Left cardiac atrium (tissue), 4 donors: Measurements from ENCODE around the gene RASGRP3. TPM values are rescaled to one million over a fixed set of nuclear protein-coding genes. Genes with fewer than 3 reads are reported as not detected.
"Not testable (repeated sequence)": the region's sequence is repeated elsewhere in the genome, so short reads cannot be mapped to it uniquely, and the experiment has no call there.

Experiments used
- ATAC-seq, 2 donors: fragments of 200-7000 bp; cut with Tn5 transposase; one replicate each; pipeline ENCODE4 v1.9.1; 2020; ENCODE audit warnings: mild to moderate bottlenecking in 2 of 2, moderate library complexity in 2 of 2
- DNase-seq: peaks from one replicate; pipeline ENCODE4 v3.0.0-alpha.2; 2020
- intact Hi-C, 2 donors: fragments of 100-400 bp; cut with DNase I; formaldehyde crosslinking; loops; one replicate each; pipeline versions ENCODE4 v1.14.1 to v1.15.1; 2022 to 2023
- long read RNA-seq: library from polyadenylated mRNA; unstranded; transcript quantifications from one replicate; pipeline ENCODE4 v2.0.0, GENCODE V29; 2021
- total RNA-seq, 2 donors: library from RNA; stranded (reverse); fragmentation: NEBNext Ultra II Directional; extraction: Animal tissue kit (Norgen Biotek cat#: 25700); gene quantifications; one replicate each; pipeline ENCODE4 v1.2.1, GENCODE V29; 2021
- donor health status: DM: no; HTN: yes; CAD: no.
- donor health status: DM: no; HTN: yes; CAD: no; lungs with severe emphysema.
- donor health status: DM: yes; HTN: yes; CAD: no.
- donor health status: Dilated cardiomyopathy.

Gene RASGRP3, protein sequence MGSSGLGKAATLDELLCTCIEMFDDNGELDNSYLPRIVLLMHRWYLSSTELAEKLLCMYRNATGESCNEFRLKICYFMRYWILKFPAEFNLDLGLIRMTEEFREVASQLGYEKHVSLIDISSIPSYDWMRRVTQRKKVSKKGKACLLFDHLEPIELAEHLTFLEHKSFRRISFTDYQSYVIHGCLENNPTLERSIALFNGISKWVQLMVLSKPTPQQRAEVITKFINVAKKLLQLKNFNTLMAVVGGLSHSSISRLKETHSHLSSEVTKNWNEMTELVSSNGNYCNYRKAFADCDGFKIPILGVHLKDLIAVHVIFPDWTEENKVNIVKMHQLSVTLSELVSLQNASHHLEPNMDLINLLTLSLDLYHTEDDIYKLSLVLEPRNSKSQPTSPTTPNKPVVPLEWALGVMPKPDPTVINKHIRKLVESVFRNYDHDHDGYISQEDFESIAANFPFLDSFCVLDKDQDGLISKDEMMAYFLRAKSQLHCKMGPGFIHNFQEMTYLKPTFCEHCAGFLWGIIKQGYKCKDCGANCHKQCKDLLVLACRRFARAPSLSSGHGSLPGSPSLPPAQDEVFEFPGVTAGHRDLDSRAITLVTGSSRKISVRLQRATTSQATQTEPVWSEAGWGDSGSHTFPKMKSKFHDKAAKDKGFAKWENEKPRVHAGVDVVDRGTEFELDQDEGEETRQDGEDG
- total RNA-seq: 10 to 100 TPM; 39.9 to 53.7 TPM
- long read RNA-seq, full-length matches to known transcripts: 6 of 55 reads
- long read RNA-seq, partial matches to known transcripts: 12 of 55 reads
- long read RNA-seq, other reads (novel, unspliced or antisense): 37 of 55 reads

DNA sequence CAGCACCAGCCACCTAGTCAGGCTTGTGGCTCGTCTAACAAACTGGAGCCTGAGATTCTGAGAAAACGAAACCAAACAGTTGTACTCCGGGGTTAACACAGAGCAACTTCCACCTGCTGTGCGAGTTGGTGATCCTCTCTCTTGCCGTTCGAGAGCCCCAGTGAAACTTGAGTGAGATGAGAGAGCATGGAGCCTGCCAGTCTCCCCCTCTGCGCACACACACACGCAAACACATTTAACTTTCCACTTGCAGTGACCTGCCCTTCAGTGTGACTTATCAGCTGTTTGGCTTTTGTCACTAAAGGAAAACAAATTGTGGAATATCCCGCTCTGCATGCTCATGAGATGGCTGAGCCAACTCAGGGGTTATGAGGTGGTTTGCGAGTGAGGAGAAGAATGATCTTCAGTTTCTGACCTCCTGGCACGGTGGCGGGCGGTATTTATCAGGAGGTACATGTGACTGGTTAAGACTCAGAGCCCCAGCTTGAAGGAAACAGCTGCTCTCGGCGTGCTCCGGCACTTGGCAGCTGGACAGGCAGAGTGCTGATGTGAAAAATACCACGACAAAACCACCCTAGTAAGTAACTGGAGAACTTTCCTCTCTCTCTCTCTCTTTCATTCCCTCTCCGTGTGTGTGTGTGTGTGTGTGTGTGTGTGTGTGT lies at the start of gene RASGRP3:
Gene RASGRP3 (plus strand): TSS at position 519 of the 662 bp plus-strand sequence. CDS start 38,488 bp downstream, outside the sequence.
- intact Hi-C loops: loop anchor here in 1 of 2 donors (5.0 to 10.0 kb wide), 2 partner anchors 59 to 111 kb away; no protein-coding TSS in a partner anchor
- DNase-seq (peak; percentile 88), ATAC-seq (peak; percentile 85 to 88)

DNA sequence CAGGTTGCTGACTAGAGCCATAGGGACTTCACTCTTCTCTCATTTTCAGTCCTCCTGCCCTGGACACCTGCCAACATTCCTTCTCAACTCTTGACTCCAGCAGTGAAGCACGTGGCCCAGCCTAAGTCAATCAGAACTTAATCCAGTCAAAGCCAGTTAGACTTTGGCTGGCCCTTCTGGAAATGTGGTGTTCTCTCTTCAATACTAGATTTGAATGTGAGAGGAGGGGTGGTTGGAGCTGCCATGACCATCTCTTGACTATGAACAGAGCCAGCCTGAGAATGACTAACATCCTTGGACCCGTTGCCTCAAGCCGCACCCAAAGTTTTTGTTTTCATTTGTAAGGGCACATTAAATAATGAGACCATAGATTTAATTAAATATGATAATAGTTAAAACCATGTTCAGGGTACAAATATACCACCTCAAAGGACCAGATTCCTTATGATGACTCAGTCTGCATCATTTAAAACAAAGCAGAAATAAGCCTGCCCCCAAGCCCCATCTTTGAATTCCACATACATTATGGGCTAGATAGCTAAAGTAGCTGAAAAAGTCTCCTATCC lies 49.7 kb upstream of the RASGRP3 start:
- ATAC-seq (no peak), DNase-seq (peak; percentile 42)
- intact Hi-C loops: no loop called here

DNA sequence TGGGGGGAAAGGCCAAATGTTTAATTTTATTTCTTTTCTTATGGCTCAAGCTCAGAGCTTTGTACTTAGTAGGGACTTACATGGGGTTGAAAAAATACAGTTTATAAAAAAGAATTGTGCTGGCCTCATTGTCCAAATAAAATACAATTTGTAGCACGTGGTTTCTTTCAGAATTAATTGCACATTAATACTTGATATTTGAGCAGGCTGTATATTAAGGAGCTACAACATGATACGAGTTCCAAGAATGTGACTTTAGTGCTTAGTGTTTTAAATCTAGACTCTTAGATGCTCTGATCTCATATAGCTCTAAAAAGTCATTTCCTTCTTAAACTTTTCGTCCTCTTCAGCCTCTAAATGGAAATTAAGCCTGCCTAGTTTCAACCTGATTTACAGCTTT lies 46.4 kb upstream of the RASGRP3 start:
- ATAC-seq (no peak), DNase-seq (no peak)
- intact Hi-C loops: no loop called here

DNA sequence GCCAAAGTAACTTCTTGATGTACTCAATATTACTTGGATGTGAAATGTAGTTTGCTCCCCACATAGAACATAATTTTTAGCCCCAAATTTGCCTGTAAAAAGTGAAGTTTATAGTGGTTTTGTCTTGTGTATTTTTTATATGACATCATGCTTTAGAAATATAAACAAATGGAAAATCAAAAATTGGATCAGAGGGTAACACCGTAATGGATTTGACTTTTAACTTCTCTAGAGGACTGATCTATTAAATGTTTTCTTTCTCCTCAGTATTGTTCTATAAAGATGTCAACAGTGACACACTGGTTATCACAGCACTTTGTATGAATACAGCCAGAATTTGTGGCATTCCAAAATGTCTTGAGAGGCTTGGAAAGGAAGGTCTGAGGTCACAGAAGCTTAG lies 45.6 kb upstream of the RASGRP3 start:
- no peak for ATAC-seq
- intact Hi-C loops: no loop called here
- no peak for DNase-seq

GRCh38 chr2:33432871-33433270 lies 43.6 kb upstream of the RASGRP3 start:
- DNase-seq (no peak), ATAC-seq (no peak)
- intact Hi-C loops: no loop called here

GRCh38 chr2:33433279-33434235 lies 42.9 kb upstream of the RASGRP3 start:
- intact Hi-C loops: no loop called here
- peak; percentile 76 to 89 for ATAC-seq

DNA sequence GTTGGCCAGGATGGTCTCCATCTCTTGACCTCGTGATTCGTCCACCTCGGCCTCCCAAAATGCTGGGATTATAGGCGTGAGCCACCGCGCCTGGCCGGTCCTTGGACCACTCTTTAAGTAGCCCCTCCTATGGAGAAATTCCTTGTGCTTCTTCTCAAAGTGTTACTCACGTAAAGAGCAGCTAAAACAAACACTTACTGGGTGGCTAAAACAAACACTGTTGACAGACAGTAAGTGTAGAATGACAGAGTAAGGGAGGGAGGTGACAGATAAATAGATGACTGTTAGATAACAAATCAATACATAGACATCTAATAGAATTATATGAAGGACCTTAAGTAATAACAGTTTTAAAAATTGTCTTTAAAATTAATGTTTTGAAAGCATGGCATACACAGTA lies 40.9 kb upstream of the RASGRP3 start:
- no peak for ATAC-seq
- DNase-seq: no peak
- intact Hi-C loops: no loop called here

More at GRCh38 chr2:33433279-33434235, 42.9 kb upstream of the RASGRP3 start:
- no peak for DNase-seq

DNA sequence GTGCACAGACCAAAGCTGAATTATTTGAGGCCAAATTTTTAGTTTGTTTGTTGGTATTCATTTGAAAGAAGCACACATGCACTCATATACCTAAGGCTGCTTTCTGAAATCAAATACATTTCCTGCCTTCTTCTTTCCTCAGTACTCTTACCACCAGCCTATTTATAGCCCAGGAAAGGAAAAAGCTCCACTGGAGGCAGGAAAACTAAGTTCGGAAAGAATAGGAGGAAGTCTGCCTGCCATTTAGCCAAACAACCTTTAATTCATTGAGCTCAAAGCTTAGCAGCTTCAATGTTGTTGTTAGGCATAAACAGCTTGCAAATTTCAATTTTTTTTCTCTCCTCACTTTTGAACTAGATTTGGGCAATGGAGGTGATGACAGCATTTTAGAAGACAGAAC lies 40.4 kb upstream of the RASGRP3 start:
- intact Hi-C loops: no loop called here
- no peak for ATAC-seq
- DNase-seq: no peak

GRCh38 chr2:33437297-33437696 lies 39.2 kb upstream of the RASGRP3 start:
- DNase-seq (no peak), ATAC-seq (no peak)
- intact Hi-C loops: no loop called here

DNA sequence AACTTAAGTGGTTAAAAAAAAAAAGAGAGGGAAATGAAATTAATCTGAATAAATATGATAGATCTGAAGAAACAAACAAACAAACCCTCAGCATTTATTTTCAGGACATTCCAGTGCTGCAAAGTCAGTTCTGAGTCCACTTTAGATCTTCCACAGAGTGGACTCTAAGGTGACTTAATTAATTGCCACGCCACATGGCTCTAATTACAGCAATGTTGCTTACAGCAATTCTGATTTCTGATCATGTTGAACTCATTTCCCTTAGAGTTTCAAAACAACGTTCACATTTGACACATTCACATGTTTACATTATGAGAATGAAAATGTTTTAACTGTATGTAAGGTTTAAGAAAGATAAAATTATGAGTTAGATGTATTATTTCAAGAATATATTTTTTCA lies 38.6 kb upstream of the RASGRP3 start:
- intact Hi-C loops: no loop called here
- no peak for ATAC-seq
- no peak for DNase-seq

DNA sequence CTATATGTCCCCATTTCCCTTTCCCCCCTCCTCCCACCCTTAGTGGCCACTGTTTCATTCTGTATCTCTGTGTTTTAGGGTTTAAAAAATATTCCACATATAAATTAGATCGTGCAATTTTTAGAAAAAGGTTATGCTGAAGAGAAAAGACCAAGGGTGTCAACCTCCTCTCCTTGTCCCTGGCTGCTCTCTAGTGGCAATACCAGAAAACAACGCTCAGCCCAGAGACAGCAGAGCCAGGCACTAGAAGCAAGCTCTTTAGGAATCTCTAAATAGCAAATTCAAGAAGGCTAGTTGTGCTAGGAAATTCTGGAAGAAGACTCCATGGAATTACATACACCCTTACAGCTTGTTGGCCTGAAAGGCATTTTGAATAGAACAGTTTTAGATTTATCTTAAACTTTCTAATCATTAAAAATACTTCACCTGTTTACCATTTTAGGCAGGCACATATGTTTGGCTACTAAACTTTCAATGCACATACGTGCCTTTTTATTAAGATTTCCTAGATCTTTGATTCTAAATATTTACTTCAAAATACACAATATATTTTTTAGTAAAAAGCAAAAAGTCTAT lies 35.1 kb upstream of the RASGRP3 start:
- peak; percentile 28 for DNase-seq
- peak; percentile 82 for ATAC-seq
- intact Hi-C loops: loop anchor here in 1 of 2 donors (10.0 kb wide), 2 partner anchors 407 to 667 kb away; no protein-coding TSS in a partner anchor

DNA sequence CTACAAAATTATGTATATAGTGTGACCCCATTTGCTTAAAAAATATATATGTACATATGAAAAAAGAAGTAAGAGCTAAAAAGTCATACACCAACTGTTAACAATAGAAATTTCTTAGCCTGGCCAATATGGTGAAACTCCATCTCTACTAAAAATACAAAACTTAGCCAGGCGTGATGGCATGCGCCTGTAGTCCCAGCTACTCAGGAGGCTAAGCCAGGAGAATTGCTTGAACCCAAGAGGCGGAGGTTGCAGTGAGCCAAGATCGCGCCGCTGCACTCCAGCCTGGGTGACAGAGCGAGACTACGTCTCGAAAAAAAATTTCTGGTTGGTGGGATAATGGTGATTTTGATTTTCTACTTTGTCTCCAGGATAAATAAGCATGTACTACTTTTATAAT lies 34.4 kb upstream of the RASGRP3 start:
- not testable (repeated sequence) for DNase-seq, ATAC-seq
- intact Hi-C loops: loop anchor here in 1 of 2 donors (10.0 kb wide), 2 partner anchors 407 to 667 kb away; no protein-coding TSS in a partner anchor

DNA sequence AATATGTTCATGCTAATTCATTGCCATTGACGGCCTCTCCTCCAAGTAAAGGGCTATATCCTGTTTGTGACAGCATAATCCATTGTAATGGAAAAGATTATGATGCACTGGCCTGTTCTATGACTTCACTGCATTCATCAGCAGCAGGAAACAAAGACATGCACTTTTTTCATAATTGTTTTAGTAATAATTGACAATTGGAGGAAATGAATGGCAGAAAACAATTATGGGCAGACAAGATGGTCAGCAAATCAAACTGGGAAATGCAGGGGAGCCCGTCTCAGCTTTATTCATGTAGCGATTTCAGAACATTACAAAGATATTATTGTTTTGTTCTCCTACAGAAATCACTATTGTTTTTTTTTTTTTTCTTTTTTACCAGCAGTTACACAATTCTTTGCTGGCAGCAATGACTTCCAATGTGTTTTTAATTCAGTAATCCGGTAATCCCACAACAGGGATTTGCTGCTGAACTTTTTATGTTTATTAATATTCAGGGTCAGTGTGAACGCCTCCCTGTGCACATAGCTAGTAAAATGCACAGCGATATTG lies 33.8 kb upstream of the RASGRP3 start:
- DNase-seq: no peak
- intact Hi-C loops: loop anchor here in 1 of 2 donors (10.0 kb wide), 2 partner anchors 408 to 668 kb away; no protein-coding TSS in a partner anchor
- ATAC-seq: peak in 1 of 2 donors; percentile 35

- intact Hi-C loops: loop anchor here in 1 of 2 donors (10.0 kb wide), 2 partner anchors 409 to 669 kb away; no protein-coding TSS in a partner anchor
- DNase-seq (no peak), ATAC-seq (peak; percentile 41 to 62)
These were observed 33.1 kb upstream of the RASGRP3 start for GRCh38 chr2:33443274-33443829.

DNA sequence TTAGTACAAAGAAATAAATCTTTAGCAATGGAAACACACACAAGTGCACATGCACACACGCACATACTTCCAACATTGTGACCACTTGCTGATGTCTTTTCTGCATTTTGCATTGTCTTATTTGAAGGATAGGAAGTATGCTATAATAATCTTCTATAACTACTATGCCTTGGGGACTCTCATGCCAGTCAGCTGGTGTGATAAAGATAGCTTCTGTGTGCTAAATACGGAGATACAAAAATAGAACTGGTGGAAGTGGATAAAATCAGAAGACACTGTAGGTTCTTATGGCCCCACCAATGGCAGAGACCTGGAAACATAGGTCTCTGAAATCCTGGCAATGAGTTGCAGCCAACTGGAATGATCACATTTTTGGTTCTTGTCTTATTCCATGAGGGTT lies 31.5 kb upstream of the RASGRP3 start:
- DNase-seq: no peak
- intact Hi-C loops: loop anchor here in 1 of 2 donors (10.0 kb wide), 2 partner anchors 410 to 670 kb away; no protein-coding TSS in a partner anchor

GRCh38 chr2:33448220-33448899 lies 28.1 kb upstream of the RASGRP3 start:
- DNase-seq: no peak
- intact Hi-C loops: loop anchor here in 1 of 2 donors (10.0 kb wide), 2 partner anchors 414 to 674 kb away; no protein-coding TSS in a partner anchor
- ATAC-seq: no peak

More for the DNA sequence above, 31.5 kb upstream of the RASGRP3 start:
- ATAC-seq: peak; percentile 38 to 48
